ENCODE results near the gene ACOT6.
"Not testable (repeated sequence)": the region's sequence is repeated elsewhere in the genome, so short reads cannot be mapped to it uniquely, and the experiment has no call there.

GRCh38 chr14:73562696-73563095 lies 49.6 kb upstream of the ACOT6 start:
- TF ChIP-seq CTCF (IDR thresholded peaks at IDR 0.05; ENCODE audit: low read length); EZH2 (IDR thresholded peaks at IDR 0.05; ENCODE audit: borderline replicate concordance, low read length): not testable (repeated sequence)

All from OCI-LY1 (cell line).